Suprapubic skin (tissue), 4 donors: ENCODE results near the gene DIP2C. TPM values are rescaled to one million over a fixed set of nuclear protein-coding genes. Genes with fewer than 3 reads are reported as not detected.
"Not testable (repeated sequence)": the region's sequence is repeated elsewhere in the genome, so short reads cannot be mapped to it uniquely, and the experiment has no call there.

ENCODE experiments used
- DNase-seq, 2 donors: peaks; one replicate each; pipeline ENCODE4 v3.0.0-alpha.2; 2019; ENCODE audit warnings: low spot score in 2 of 2
- H3K27ac ChIP-seq: fragments of 200-600 bp; sonication (generic); one replicate; pipeline ENCODE4 v1.5.1; 2019
- H3K27me3 ChIP-seq: fragments of 200-600 bp; sonication (generic); one replicate; pipeline ENCODE4 v1.5.1; 2019
- H3K36me3 ChIP-seq: fragments of 200-600 bp; sonication (generic); one replicate; pipeline ENCODE4 v1.5.1; 2019
- H3K4me1 ChIP-seq: fragments of 200-600 bp; sonication (generic); one replicate; pipeline ENCODE4 v1.5.1; 2019
- H3K4me3 ChIP-seq: fragments of 200-600 bp; sonication (generic); one replicate; pipeline ENCODE4 v1.5.1; 2019; ENCODE audit warnings: mild to moderate bottlenecking
- H3K9me3 ChIP-seq: fragments of 200-600 bp; sonication (generic); one replicate; pipeline ENCODE4 v1.5.1; 2019
- EP300 ChIP-seq: sonication (generic); formaldehyde crosslinking; IDR thresholded peaks from one replicate; pipeline ENCODE4 v1.6.1; 2017; ENCODE audit warnings: antibody characterized with exemption
- POLR2A ChIP-seq, 2 donors: fragments of 450-650 bp; IDR thresholded peaks; one replicate each; pipeline ENCODE4 v1.6.1; 2017; ENCODE audit warnings: antibody characterized with exemption in 2 of 2, mild to moderate bottlenecking in 2 of 2, moderate library complexity in 2 of 2
- POLR2AphosphoS5 ChIP-seq, 3 donors: sonication (generic); formaldehyde crosslinking; IDR thresholded peaks; one replicate each; pipeline ENCODE4 v1.6.1; 2017; ENCODE audit warnings: antibody characterized with exemption in 3 of 3
- WGBS: methylation state at CpG from one replicate; pipeline ENCODE4 v1.1.5; 2018; 5-methylcytosine and 5-hydroxymethylcytosine counted together
- total RNA-seq, 4 donors: library from RNA; depleted of rRNA; stranded (reverse); fragments of >200 nt; gene quantifications; one replicate each; pipeline ENCODE4 v1.1.0, GENCODE V29; 2016
- TF ChIP-seq, protein P1 (sequence below), 2 donors: fragments of 200-600 bp in 1 of 2; fragments of 450-650 bp in 1 of 2; sonication (generic) in 1 of 2; IDR thresholded peaks; one replicate each; pipeline ENCODE4 v1.5.1; 2016 to 2019; ENCODE audit warnings: antibody characterized with exemption in 2 of 2, mild to moderate bottlenecking in 1 of 2, moderate library complexity in 1 of 2

Gene DIP2C
- total RNA-seq, 4 donors from 2014 or later = 6.7 to 23.3 (median 14.7) TPM

DNA sequence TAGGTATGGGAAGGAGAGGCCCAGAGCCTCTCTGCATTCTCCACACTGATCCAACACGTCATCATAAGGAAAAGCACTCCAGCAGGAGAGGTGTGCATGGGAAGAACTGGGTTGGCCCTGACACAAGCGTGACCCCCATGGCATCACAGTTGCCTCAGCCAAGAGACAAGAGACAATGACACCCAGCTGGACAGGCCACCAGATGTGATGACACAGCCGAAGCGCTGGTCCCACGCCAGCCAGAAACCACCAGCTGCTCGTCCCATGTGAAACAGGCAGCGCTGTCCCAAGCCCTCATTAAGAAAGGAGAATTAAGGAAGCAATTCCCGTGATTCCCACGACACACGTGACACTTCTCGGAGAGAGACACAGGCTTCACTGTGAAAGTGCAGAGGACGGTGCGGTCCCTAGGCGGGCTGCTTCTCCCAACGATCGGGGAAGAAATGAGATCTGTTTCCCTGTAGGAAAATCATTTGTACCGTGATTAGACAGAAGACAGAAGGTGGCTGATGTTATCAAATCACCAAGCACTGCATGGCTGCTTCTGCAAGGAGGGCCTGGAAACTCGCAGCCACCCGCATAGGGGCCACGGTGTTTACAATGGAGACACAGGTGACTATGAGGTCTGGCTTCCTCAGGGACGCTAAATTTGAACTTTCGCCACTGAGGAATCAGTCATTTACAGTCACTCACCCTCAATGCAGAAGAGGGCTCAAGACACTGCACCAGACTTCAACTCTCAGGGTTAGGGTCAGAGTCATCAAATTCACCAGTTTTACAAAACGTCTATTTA is 74.5 kb downstream of the DIP2C start:
- TF ChIP-seq EP300 (no peak), POLR2AphosphoS5 (IDR thresholded peaks at IDR 0.05) (no peak), POLR2A (IDR thresholded peaks at IDR 0.05) (no peak)
- TF ChIP-seq, protein P1, sequence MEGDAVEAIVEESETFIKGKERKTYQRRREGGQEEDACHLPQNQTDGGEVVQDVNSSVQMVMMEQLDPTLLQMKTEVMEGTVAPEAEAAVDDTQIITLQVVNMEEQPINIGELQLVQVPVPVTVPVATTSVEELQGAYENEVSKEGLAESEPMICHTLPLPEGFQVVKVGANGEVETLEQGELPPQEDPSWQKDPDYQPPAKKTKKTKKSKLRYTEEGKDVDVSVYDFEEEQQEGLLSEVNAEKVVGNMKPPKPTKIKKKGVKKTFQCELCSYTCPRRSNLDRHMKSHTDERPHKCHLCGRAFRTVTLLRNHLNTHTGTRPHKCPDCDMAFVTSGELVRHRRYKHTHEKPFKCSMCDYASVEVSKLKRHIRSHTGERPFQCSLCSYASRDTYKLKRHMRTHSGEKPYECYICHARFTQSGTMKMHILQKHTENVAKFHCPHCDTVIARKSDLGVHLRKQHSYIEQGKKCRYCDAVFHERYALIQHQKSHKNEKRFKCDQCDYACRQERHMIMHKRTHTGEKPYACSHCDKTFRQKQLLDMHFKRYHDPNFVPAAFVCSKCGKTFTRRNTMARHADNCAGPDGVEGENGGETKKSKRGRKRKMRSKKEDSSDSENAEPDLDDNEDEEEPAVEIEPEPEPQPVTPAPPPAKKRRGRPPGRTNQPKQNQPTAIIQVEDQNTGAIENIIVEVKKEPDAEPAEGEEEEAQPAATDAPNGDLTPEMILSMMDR (IDR thresholded peaks at IDR 0.05) = no peak
- WGBS = 86% methylated on average over 23 of the region's 23 CpGs
- Histone ChIP-seq H3K9me3 (no peaks in the 10 kb centered on the region), H3K36me3 (no peaks in the 10 kb centered on the region), H3K4me1 (peaks cover 53% of the 10 kb centered on the region), H3K27ac (peak overlapping the region; percentile 48), H3K27me3 (no peaks in the 10 kb centered on the region), H3K4me3 (no peak overlapping the region)
- DNase-seq = no peak

DNA sequence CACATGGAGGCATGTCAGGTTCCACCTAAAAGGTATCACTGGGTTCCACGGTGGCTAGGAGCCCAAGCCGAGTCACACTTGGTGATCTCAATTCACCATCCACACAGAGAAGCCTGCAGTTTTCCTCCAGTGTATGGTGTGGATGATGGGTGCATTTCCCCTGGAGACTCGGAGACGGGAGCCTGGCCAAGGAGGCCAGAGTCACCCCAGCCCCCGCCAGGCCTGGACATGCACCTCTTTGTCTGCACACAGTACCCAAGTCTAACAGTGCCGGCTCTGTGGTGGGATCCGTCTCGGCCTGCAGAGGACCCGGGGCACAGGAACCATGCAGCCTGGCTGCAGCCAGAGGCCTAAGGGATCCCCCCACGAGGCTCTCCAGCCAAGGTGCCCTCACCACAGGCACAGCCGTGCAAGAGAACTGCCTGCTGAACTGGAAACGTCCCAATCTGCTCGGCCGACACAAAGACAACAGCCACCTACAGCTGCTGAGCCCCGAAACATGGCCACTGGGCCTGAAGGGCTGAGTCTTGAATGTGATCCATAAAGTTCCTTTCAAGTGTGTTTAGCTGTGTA is 75.2 kb downstream of the DIP2C start:
- DNase-seq = no peak
- Histone ChIP-seq H3K27ac (peak overlapping the region; percentile 48), H3K4me3 (no peak overlapping the region)

DNA sequence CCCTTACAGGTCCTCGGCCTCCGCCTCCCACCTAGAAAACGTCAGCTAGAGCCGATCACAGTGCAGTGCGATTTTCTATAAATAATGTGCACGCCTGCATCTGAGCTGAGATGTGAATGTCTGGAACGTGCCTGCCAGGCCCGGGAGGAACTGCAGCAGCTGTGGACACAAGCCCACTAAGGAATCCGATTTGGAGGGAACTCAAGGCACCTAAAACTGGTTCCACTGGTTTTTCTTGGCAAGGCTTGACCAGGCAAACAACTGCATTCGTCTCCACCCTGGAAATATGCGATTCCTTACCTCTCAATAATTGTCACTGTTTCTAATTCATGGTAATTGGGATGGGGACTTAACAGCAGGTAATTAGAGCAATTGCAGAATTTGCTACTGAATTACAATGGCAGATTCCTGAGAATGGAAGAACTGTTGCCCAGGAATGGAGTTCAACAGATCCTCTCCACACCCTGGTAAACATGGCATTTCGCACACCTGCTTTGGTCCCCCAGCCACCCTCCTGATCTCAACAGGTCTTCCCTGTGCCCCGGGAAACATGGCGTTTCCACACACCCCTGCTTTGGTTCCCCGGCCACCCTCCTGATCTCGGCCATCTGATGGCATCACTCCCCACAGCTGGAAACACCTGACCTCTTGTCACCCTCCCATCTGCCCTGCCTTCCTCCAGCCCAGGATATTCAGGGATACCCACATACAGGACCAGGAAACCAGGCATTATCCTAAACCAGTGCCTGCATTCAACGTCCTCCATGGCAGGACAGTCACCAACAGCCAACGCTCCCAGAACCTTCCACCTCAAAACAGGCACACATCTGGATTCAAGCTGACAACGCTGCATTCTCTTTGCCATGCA is 76.0 kb downstream of the DIP2C start:
- Histone ChIP-seq H3K4me3 (no peak overlapping the region), H3K27ac (peak overlapping the region; percentile 48), H3K9me3 (no peaks in the 10 kb centered on the region), H3K36me3 (no peaks in the 10 kb centered on the region), H3K4me1 (peaks cover 45% of the 10 kb centered on the region), H3K27me3 (no peaks in the 10 kb centered on the region)
- WGBS = 55% methylated on average over 19 of the region's 19 CpGs
- no peak for TF ChIP-seq POLR2A (IDR thresholded peaks at IDR 0.05)
- TF ChIP-seq EP300 = no peak
- TF ChIP-seq, protein P1 (IDR thresholded peaks at IDR 0.05) = no peak
- TF ChIP-seq POLR2AphosphoS5 (IDR thresholded peaks at IDR 0.05) = no peak
- DNase-seq = no peak

More for the DNA sequence above, 75.2 kb downstream of the DIP2C start:
- Histone ChIP-seq H3K9me3 (no peaks in the 10 kb centered on the region), H3K4me1 (peaks cover 52% of the 10 kb centered on the region), H3K36me3 (no peaks in the 10 kb centered on the region), H3K27me3 (no peaks in the 10 kb centered on the region)
- no peak for TF ChIP-seq POLR2A (IDR thresholded peaks at IDR 0.05)
- TF ChIP-seq POLR2AphosphoS5 (IDR thresholded peaks at IDR 0.05) = no peak
- TF ChIP-seq, protein P1 (IDR thresholded peaks at IDR 0.05) = no peak
- no peak for TF ChIP-seq EP300
- 34% methylated on average over 8 of the region's 15 CpGs for WGBS

DNA sequence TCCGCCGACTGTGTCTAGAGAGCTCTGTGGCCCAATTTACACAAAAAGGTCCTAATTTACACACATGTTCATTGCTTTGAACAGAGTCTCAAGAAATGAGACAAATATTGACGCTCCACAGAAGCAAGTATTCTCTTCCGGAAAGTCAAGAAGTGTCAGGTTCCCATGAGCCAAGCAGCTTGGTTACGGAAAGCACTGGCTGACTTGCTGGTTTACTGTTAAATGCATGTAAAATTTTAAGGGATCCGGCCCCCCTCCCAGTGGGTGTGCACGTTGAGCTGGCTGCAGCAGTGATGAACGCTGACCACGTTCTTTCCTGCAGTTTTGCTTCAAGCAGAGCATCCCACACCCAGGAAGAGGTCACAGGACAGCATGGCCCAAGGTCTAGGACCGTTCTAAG is 76.8 kb downstream of the DIP2C start:
- Histone ChIP-seq H3K4me1 (peaks cover 39% of the 10 kb centered on the region), H3K27me3 (no peaks in the 10 kb centered on the region), H3K9me3 (no peaks in the 10 kb centered on the region), H3K4me3 (no peak overlapping the region), H3K27ac (no peak overlapping the region), H3K36me3 (no peaks in the 10 kb centered on the region)
- no peak for DNase-seq
- WGBS = 74% methylated on average over 10 of the region's 10 CpGs
- TF ChIP-seq, protein P1 (IDR thresholded peaks at IDR 0.05) = no peak
- TF ChIP-seq POLR2AphosphoS5 (IDR thresholded peaks at IDR 0.05) (no peak), POLR2A (IDR thresholded peaks at IDR 0.05) (no peak), EP300 (no peak)

DNA sequence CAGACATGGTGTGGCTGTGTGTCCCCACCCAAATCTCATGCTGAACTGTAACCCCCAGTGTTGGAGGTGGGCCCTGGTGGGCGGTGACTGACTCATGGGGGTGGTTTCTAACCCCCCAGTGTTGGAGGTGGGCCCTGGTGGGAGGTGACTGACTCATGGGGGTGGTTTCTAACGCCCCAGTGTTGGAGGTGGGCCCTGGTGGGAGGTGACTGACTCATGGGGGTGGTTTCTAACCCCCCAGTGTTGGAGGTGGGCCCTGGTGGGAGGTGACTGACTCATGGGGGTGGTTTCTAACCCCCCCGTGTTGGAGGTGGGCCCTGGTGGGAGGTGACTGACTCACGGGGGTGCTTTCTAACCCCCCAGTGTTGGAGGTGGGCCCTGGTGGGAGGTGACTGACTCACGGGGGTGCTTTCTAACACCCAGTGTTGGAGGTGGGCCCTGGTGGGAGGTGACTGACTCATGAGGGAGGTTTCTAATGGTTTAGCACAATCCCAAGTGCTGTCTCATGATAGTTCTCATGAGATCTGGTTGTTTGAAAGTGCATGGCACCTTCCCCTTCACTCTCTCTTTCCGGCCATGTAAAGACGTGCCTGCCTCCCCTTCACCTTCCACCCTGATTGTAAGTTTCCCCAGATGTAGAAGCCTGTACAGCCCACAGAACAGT is 78.7 kb downstream of the DIP2C start:
- 76% methylated on average over 6 of the region's 7 CpGs for WGBS
- not testable (repeated sequence) for H3K4me3 ChIP-seq, H3K27me3 ChIP-seq, H3K27ac ChIP-seq, H3K36me3 ChIP-seq, H3K9me3 ChIP-seq, DNase-seq
- H3K4me1 ChIP-seq = peaks cover 31% of the 10 kb centered on the region
